Panc1 (cell line): ENCODE data around the gene GPD1. TPM values are rescaled to one million over a fixed set of nuclear protein-coding genes. Genes with fewer than 3 reads are reported as not detected.

Experiments
- ATAC-seq: fragments of 200-7000 bp; cut with Tn5 transposase; 2 replicates; pipeline ENCODE4 v1.9.1; 2020; ENCODE audit warnings: mild to moderate bottlenecking, moderate library complexity
- BruUV-seq: library from RNA; stranded (reverse); fragments of 400-500 nt; replicated peaks from 2 replicates; lab custom pipeline; 2021; lab: Mats Ljungman, UMichigan
- CTCF ChIA-PET: fragments of 300-600 bp; sonication (Branson Sonifier 250); formaldehyde crosslinking; loops from one replicate; lab custom pipeline; 2022; ENCODE audit warnings: antibody characterized with exemption; lab: Charles Lee
- POLR2A ChIA-PET: fragments of 300-600 bp; sonication (Branson Sonifier 250); formaldehyde crosslinking; loops from one replicate; lab custom pipeline; 2022; ENCODE audit warnings: antibody characterized with exemption; lab: Charles Lee
- DNase-seq: peaks from one replicate; pipeline ENCODE4 v3.0.0-alpha.2; 2010; ENCODE audit warnings: low read depth, low spot score
- H3K27ac ChIP-seq: 2 replicates; pipeline ENCODE4 v1.5.1; 2011; ENCODE audit warnings: mild to moderate bottlenecking, low read length, inconsistent platforms
- H3K27me3 ChIP-seq: fragments of 200-500 bp; sonication (Bioruptor generic); 2 replicates; pipeline ENCODE4 v1.6.0; 2014; ENCODE audit warnings: low read length, inconsistent platforms; ENCODE audit not compliant: control insufficient read depth, insufficient read depth
- H3K36me3 ChIP-seq: fragments of 200-500 bp; sonication (Bioruptor generic); 2 replicates; pipeline ENCODE4 v1.5.1; 2014; ENCODE audit warnings: inconsistent platforms, mild to moderate bottlenecking, low read length, moderate library complexity; ENCODE audit not compliant: control insufficient read depth, insufficient read depth
- H3K4me1 ChIP-seq: 2 replicates; pipeline ENCODE4 v1.5.1; 2011; ENCODE audit warnings: inconsistent platforms, mild to moderate bottlenecking, low read length, moderate library complexity; ENCODE audit not compliant: control insufficient read depth, insufficient read depth
- H3K4me3 ChIP-seq, 2 experiments: 2 replicates each; pipeline ENCODE4 v1.5.1; 2011 to 2012; ENCODE audit warnings: low read depth in 2 of 2, low read length in 2 of 2, mild to moderate bottlenecking in 2 of 2, inconsistent platforms in 1 of 2, moderate library complexity in 1 of 2
- H3K9me3 ChIP-seq: fragments of 200-500 bp; sonication (Bioruptor generic); 2 replicates; pipeline ENCODE4 v1.5.1; 2014; ENCODE audit warnings: low read depth, mild to moderate bottlenecking, inconsistent platforms, low read length, moderate library complexity; ENCODE audit not compliant: control insufficient read depth, insufficient read depth
- POLR2AphosphoS5 ChIP-seq: IDR thresholded peaks from 2 replicates; pipeline ENCODE4 v1.6.1; 2012; ENCODE audit warnings: mild to moderate bottlenecking, low read depth, low read length, moderate library complexity
- REST ChIP-seq, 2 experiments: IDR thresholded peaks; 2 replicates each; pipeline ENCODE4 v1.6.1; 2011 to 2012; ENCODE audit warnings: low read depth in 2 of 2, control low read depth in 1 of 2, low read length in 1 of 2, mild to moderate bottlenecking in 1 of 2, moderate library complexity in 1 of 2; ENCODE audit not compliant: insufficient read depth in 1 of 2
- SIN3A ChIP-seq: IDR thresholded peaks from 2 replicates; pipeline ENCODE4 v1.6.1; 2012; ENCODE audit warnings: low read depth, mild to moderate bottlenecking, low read length, moderate library complexity, borderline replicate concordance; ENCODE audit not compliant: insufficient read depth
- TCF7L2 ChIP-seq: IDR thresholded peaks from 2 replicates; pipeline ENCODE4 v1.6.1; 2011; ENCODE audit warnings: mild to moderate bottlenecking, low read depth, low read length, inconsistent platforms
- in situ Hi-C: cut with HindIII; loops from 2 replicates; pipeline ENCODE4 v1.10.0; 2016; ENCODE audit warnings: low sequenced_read_pairs, low pct_unique_long_range_greater_than_20kb
- intact Hi-C: fragments of 100-400 bp; cut with micrococcal nuclease; formaldehyde crosslinking; loops from one replicate; pipeline ENCODE4 v1.10.0; 2022; ENCODE audit not compliant: unreplicated experiment
- total RNA-seq: library from RNA; stranded (reverse); gene quantifications from one replicate; pipeline ENCODE4 v1.2.1, GENCODE V29; 2021; ENCODE audit not compliant: unreplicated experiment
- TF ChIP-seq, protein P1 (sequence below): fragments of 450-650 bp; IDR thresholded peaks from 2 replicates; pipeline ENCODE4 v1.5.1; 2017; ENCODE audit warnings: mild to moderate bottlenecking

GPD1 gene
- total RNA-seq, 1 experiment from 2014 or later: 0.28 TPM

- no peak for TF ChIP-seq TCF7L2
- no peak for TF ChIP-seq SIN3A
- TF ChIP-seq POLR2AphosphoS5: no peak
- TF ChIP-seq, protein P1, sequence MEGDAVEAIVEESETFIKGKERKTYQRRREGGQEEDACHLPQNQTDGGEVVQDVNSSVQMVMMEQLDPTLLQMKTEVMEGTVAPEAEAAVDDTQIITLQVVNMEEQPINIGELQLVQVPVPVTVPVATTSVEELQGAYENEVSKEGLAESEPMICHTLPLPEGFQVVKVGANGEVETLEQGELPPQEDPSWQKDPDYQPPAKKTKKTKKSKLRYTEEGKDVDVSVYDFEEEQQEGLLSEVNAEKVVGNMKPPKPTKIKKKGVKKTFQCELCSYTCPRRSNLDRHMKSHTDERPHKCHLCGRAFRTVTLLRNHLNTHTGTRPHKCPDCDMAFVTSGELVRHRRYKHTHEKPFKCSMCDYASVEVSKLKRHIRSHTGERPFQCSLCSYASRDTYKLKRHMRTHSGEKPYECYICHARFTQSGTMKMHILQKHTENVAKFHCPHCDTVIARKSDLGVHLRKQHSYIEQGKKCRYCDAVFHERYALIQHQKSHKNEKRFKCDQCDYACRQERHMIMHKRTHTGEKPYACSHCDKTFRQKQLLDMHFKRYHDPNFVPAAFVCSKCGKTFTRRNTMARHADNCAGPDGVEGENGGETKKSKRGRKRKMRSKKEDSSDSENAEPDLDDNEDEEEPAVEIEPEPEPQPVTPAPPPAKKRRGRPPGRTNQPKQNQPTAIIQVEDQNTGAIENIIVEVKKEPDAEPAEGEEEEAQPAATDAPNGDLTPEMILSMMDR: no peak
- no peak for TF ChIP-seq REST (IDR thresholded peaks at IDR 0.05; ENCODE audit: insufficient read depth in 1 of 2, low read depth in 2 of 2, low read length in 1 of 2)
- intact Hi-C loops: no loop called here
- DNase-seq: no peak
- H3K27me3 ChIP-seq: 0 out of 2 replicates have a peak, but pooled peaks cover 4% of the 10 kb centered on the region
- in situ Hi-C loops: no loop called here
- H3K4me3 ChIP-seq: no peak overlapping the region
- H3K27ac ChIP-seq: no peak overlapping the region
- H3K4me1 ChIP-seq: peaks cover 10% of the 10 kb centered on the region
- H3K36me3 ChIP-seq: no peaks in the 10 kb centered on the region
- CTCF ChIA-PET: no interaction called here
- POLR2A ChIA-PET: no interaction called here
- no peaks in the 10 kb centered on the region for H3K9me3 ChIP-seq
- no TSS peak for BruUV-seq
- no peak for ATAC-seq
Observed at GRCh38 chr12:50061171-50061570, 42.6 kb upstream of the GPD1 start.

GRCh38 chr12:50061946-50062686 lies 41.7 kb upstream of the GPD1 start:
- Histone ChIP-seq H3K4me3 (no peak overlapping the region), H3K27ac (no peak overlapping the region), H3K36me3 (no peaks in the 10 kb centered on the region), H3K27me3 (no peaks in the 10 kb centered on the region), H3K9me3 (no peaks in the 10 kb centered on the region), H3K4me1 (0 out of 2 replicates have a peak, but pooled peaks cover 3% of the 10 kb centered on the region)
- POLR2A ChIA-PET: interaction anchor here (0.6 kb wide), 1 partner anchor 91 kb away, joined by 3 read pairs; no protein-coding TSS in a partner anchor
- no TSS peak for BruUV-seq
- intact Hi-C loops: no loop called here
- in situ Hi-C loops: no loop called here
- CTCF ChIA-PET: no interaction called here
- TF ChIP-seq, protein P1: no peak
- TF ChIP-seq REST (IDR thresholded peaks at IDR 0.05; ENCODE audit: insufficient read depth in 1 of 2, low read depth in 2 of 2, low read length in 1 of 2): no peak
- ATAC-seq: no peak
- no peak for DNase-seq
